Progenitor cell of endocrine pancreas (in vitro differentiated cells): ENCODE results near the gene PDE4A. TPM values are rescaled to one million over a fixed set of nuclear protein-coding genes. Genes with fewer than 3 reads are reported as not detected.
A peak's percentile ranks its signal among the peaks of the same experiment; 100 is the strongest.
"Not testable (repeated sequence)": the region's sequence is repeated elsewhere in the genome, so short reads cannot be mapped to it uniquely, and the experiment has no call there.

Experiments used
- DNase-seq: peaks from one replicate; pipeline ENCODE4 v3.0.0; 2021; ENCODE audit warnings: low spot score; ENCODE audit not compliant: unreplicated experiment
- H3K27ac Mint-ChIP-seq: 2 replicates; pipeline ENCODE4 v1.8.0; 2021; ENCODE audit warnings: mild to moderate bottlenecking, moderate library complexity, mixed read lengths
- H3K27me3 Mint-ChIP-seq: 2 replicates; pipeline ENCODE4 v1.8.0; 2021; ENCODE audit warnings: mixed read lengths
- H3K36me3 Mint-ChIP-seq: 2 replicates; pipeline ENCODE4 v1.8.0; 2022; ENCODE audit warnings: mixed read lengths; ENCODE audit not compliant: insufficient read depth
- H3K4me1 Mint-ChIP-seq: 2 replicates; pipeline ENCODE4 v1.8.0; 2021; ENCODE audit warnings: low read depth, mixed read lengths
- H3K4me3 Mint-ChIP-seq: 2 replicates; pipeline ENCODE4 v1.8.0; 2021; ENCODE audit warnings: low read depth, mild to moderate bottlenecking, moderate library complexity, mixed read lengths
- H3K9me3 Mint-ChIP-seq: 2 replicates; pipeline ENCODE4 v1.8.0; 2021; ENCODE audit warnings: low read depth, mixed read lengths
- total RNA-seq: library from RNA; stranded (reverse); gene quantifications from 2 replicates; pipeline ENCODE4 v1.2.1, GENCODE V29; 2021
- TF ChIP-seq, protein P1 (sequence below): fragments of 200-600 bp; sonication (generic); IDR thresholded peaks from one replicate; pipeline ENCODE4 v1.5.0; 2021; ENCODE audit warnings: antibody characterized with exemption, mild to moderate bottlenecking; ENCODE audit not compliant: unreplicated experiment

The PDE4A gene
- total RNA-seq, 1 donor from 2014 or later, result 0.72 TPM

DNA sequence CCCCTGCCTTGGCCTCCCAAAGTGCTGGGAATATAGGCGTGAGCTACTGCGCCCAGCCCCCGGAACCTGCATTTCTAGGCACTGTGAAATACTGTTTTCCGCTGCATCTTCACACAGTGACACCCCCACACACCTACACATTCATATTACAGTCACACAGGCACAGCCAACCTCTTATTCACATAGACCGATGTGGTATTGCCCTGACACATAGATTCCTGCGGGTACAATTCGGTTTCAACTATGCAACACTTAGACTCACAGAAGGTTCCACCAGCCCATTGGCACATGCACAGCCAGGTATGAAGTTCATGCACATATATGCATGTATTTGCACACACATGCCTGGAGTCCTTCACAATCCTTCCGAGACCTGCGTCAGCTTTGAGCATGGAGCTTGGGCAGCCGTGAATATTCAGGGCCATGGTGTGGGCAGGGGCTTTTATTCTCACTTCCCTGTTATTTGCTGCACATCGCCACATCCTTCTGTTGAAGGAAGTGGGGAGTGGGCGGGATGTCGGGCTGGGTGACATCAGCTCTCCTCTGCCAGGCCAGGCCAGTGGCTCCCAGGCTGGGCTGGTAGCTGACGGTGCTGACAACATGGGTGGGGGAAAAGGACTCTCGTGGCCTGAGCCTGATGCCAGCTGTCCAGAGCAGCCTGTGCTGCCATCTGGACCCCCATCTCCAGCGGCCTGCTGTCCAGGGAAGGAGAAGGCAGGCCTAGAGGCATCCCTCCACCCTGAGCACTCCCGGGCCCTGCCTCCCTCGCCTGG, 11.6 kb upstream of the PDE4A start:
- H3K36me3 Mint-ChIP-seq, result no peaks in the 10 kb centered on the region
- TF ChIP-seq, protein P1, sequence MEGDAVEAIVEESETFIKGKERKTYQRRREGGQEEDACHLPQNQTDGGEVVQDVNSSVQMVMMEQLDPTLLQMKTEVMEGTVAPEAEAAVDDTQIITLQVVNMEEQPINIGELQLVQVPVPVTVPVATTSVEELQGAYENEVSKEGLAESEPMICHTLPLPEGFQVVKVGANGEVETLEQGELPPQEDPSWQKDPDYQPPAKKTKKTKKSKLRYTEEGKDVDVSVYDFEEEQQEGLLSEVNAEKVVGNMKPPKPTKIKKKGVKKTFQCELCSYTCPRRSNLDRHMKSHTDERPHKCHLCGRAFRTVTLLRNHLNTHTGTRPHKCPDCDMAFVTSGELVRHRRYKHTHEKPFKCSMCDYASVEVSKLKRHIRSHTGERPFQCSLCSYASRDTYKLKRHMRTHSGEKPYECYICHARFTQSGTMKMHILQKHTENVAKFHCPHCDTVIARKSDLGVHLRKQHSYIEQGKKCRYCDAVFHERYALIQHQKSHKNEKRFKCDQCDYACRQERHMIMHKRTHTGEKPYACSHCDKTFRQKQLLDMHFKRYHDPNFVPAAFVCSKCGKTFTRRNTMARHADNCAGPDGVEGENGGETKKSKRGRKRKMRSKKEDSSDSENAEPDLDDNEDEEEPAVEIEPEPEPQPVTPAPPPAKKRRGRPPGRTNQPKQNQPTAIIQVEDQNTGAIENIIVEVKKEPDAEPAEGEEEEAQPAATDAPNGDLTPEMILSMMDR, result no peak
- no peak for DNase-seq
- H3K9me3 Mint-ChIP-seq, result no peaks in the 10 kb centered on the region
- no peak overlapping the region for H3K27ac Mint-ChIP-seq
- peaks cover 2% of the 10 kb centered on the region for H3K4me1 Mint-ChIP-seq
- peaks cover 71% of the 10 kb centered on the region for H3K27me3 Mint-ChIP-seq
- H3K4me3 Mint-ChIP-seq, result no peak overlapping the region

DNA sequence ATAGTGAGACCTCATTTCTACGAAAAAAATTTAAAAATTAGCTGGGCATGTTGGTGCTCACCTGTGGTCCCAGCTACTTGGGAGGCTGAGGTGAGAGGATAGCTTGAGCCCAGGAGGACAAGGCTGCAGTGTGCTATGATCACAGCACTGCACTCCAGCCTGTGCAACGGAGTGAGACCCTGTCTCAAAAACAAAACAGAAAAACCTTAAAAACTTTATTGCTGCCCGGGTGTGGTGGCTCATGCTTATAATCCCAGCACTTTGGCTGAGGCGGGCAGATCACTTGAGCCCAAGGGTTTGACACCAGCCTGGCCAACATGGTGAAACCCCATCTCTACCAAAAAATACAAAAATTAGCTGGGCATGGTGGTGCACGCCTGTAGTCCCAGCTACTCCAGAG, 9.1 kb upstream of the PDE4A start:
- not testable (repeated sequence) for H3K4me1 Mint-ChIP-seq, DNase-seq, H3K9me3 Mint-ChIP-seq, H3K4me3 Mint-ChIP-seq, H3K27ac Mint-ChIP-seq, H3K36me3 Mint-ChIP-seq
- peaks cover 76% of the 10 kb centered on the region for H3K27me3 Mint-ChIP-seq

DNA sequence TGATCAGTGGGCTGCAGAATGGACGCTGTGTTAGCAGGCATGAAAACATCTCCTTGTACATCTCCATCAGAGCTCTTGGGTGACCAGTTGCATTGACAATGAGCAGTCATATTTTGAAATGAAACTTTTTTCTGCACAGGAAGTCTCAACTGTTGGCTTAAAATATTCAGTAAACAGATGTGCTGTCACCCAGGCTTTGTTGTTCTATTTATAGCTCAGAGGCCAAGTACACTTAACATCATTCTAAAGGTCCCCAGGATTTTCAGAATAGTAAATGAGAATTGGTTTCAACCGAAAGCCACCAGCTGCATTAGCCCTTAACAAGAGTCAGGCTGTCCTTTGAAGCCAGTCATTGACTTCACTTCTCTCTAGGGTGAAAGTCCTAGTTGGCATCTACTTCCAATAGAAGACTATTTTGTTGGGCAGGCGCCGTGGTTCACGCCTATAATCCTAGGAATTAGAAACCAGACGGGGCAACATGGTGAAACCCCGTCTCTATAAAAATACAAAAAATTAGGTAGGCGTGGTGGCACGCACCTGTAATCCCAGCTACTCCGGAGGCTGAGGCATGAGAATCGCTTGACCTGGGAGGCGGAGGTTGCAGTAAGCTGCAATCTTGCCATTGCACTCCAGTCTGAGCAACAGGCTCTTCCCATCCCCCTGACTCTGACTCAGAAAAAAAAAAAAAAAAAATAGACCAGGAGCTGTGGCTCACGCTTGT, 7.9 kb upstream of the PDE4A start:
- no peaks in the 10 kb centered on the region for H3K9me3 Mint-ChIP-seq
- no peaks in the 10 kb centered on the region for H3K36me3 Mint-ChIP-seq
- H3K4me1 Mint-ChIP-seq, result no peaks in the 10 kb centered on the region
- no peak for DNase-seq
- H3K4me3 Mint-ChIP-seq, result no peak overlapping the region
- H3K27me3 Mint-ChIP-seq, result peaks cover 77% of the 10 kb centered on the region
- H3K27ac Mint-ChIP-seq, result no peak overlapping the region
- TF ChIP-seq, protein P1, result no peak

DNA sequence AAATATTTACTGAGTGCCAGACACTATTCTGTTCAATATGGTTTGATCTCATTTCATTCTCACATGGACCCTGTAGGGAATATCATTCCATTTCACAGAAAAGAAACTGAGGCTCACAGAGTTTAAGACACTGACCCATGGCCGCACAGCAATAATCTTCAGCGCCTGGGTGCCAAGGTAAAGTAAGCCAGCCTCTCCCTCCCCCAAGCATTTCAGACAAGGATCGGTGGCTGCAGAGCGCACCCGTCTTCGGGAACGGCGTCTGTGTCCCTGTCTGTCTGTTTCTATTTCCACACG, 4.3 kb upstream of the PDE4A start:
- no peak overlapping the region for H3K27ac Mint-ChIP-seq
- H3K9me3 Mint-ChIP-seq, result no peaks in the 10 kb centered on the region
- peaks cover 71% of the 10 kb centered on the region for H3K27me3 Mint-ChIP-seq
- H3K4me1 Mint-ChIP-seq, result peaks cover 8% of the 10 kb centered on the region
- no peak for DNase-seq
- no peaks in the 10 kb centered on the region for H3K36me3 Mint-ChIP-seq
- peak overlapping the region; percentile 62 for H3K4me3 Mint-ChIP-seq
- TF ChIP-seq, protein P1, result no peak

DNA sequence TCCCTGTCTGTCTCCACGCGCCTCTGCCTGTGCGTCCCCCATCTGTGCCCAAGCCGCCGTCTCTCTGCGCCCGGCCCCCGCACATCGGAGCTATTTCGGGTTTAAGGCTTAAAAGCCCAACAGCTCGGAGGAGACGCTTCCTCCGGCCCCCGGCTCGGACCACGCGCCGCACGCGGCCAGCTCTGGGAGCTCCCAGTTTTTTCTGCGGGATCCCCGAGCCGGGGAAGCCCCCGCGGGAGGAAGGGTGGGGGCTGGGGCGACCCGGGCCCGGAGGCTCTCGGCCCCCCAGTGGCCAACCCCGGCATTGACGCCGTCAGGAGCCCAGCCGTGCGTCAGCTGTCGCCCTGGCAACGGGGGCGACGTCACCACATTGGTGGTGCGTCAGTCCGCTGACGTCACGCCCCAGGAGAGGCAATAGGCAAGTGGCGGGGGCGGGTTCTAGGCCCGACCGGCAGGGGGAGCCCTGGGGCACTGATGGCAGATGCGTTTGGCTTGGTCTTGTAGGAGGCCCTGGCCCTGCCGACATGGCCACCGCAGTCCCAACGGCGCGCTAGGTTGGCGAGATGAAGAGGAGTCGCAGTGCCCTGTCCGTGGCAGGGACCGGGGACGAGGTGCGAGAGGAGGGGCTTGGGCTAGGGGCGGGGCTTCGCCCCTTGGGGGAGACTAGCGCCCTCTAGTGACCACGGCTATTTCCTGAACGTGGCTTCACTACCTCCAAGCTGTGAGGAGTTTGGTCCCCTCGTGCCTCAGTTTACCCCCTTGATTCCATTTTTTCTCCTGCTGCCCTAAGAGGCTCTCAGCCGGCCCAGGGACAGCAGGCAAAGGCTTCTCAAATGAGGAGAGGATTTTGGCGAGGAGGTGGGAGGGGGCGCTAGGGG, 3.7 kb upstream of the PDE4A start:
- TF ChIP-seq, protein P1, result peak; percentile 74
- Mint-ChIP-seq H3K27me3 (peaks cover 71% of the 10 kb centered on the region), H3K27ac (peak overlapping the region; percentile 93)

More for the DNA sequence above, 3.7 kb upstream of the PDE4A start:
- DNase-seq, result peak; percentile 78
- Mint-ChIP-seq H3K4me1 (peaks cover 8% of the 10 kb centered on the region), H3K9me3 (no peaks in the 10 kb centered on the region), H3K36me3 (no peaks in the 10 kb centered on the region), H3K4me3 (peak overlapping the region; percentile 62)
